Measurements from ENCODE around the gene ESYT1. TPM values are rescaled to one million over a fixed set of nuclear protein-coding genes. Genes with fewer than 3 reads are reported as not detected.

The ESYT1 gene
- total RNA-seq, 2 donors from 2014 or later: 66.8 to 167 TPM

- Histone ChIP-seq H3K4me3 (no peak overlapping the region), H3K9me3 (no peaks in the 10 kb centered on the region), H3K27me3 (replicated peaks; ENCODE audit: insufficient read depth) (no peaks in the 10 kb centered on the region), H3K27ac (no peak overlapping the region), H3K4me1 (replicated peaks) (peaks cover 12% of the 10 kb centered on the region), H3K36me3 (peaks cover 10 to 26% of the 10 kb centered on the region in 2 donors)
- TF ChIP-seq POLR2A (IDR thresholded peaks at IDR 0.05) (no peak), CTCF (IDR thresholded peaks at IDR 0.05) (no peak)
- intact Hi-C loops (cut with DNase I): no loop called here
- DNase-seq (ENCODE audit: low spot score): no peak
- WGBS: 89% methylated on average over 17 of the region's 17 CpGs
Observed at GRCh38 chr12:56164345-56164729, 36.3 kb downstream of the ESYT1 start.

GRCh38 chr12:56165369-56165768 is 37.3 kb downstream of the ESYT1 start:
- Histone ChIP-seq H3K27ac (no peak overlapping the region), H3K27me3 (replicated peaks; ENCODE audit: insufficient read depth) (no peaks in the 10 kb centered on the region), H3K36me3 (peaks cover 15 to 19% of the 10 kb centered on the region in 2 donors), H3K4me3 (no peak overlapping the region), H3K4me1 (replicated peaks) (peaks cover 2% of the 10 kb centered on the region), H3K9me3 (no peaks in the 10 kb centered on the region)
- WGBS: 54% methylated on average over 4 of the region's 4 CpGs
- no peak for DNase-seq (ENCODE audit: low spot score)
- intact Hi-C loops (cut with DNase I): no loop called here
- TF ChIP-seq POLR2A (IDR thresholded peaks at IDR 0.05): no peak
- TF ChIP-seq POLR2AphosphoS5 (IDR thresholded peaks at IDR 0.05): no peak
- TF ChIP-seq CTCF (IDR thresholded peaks at IDR 0.05): no peak

GRCh38 chr12:56169229-56169759 is 41.2 kb downstream of the ESYT1 start:
- Histone ChIP-seq H3K27me3 (replicated peaks; ENCODE audit: insufficient read depth) (no peaks in the 10 kb centered on the region), H3K4me1 (replicated peaks) (no peaks in the 10 kb centered on the region), H3K9me3 (no peaks in the 10 kb centered on the region), H3K27ac (no peak overlapping the region), H3K36me3 (peaks cover 28 to 45% of the 10 kb centered on the region in 2 donors), H3K4me3 (no peak overlapping the region)
- WGBS: 92% methylated on average over 11 of the region's 11 CpGs
- TF ChIP-seq POLR2AphosphoS5 (IDR thresholded peaks at IDR 0.05) (no peak), POLR2A (IDR thresholded peaks at IDR 0.05) (no peak), CTCF (IDR thresholded peaks at IDR 0.05) (no peak)
- intact Hi-C loops (cut with DNase I): no loop called here
- DNase-seq (ENCODE audit: low spot score): no peak

- WGBS: 98% methylated on average over 7 of the region's 7 CpGs
- Histone ChIP-seq H3K36me3 (peaks cover 23 to 35% of the 10 kb centered on the region in 2 donors), H3K27ac (no peak overlapping the region), H3K9me3 (no peaks in the 10 kb centered on the region), H3K4me3 (no peak overlapping the region), H3K4me1 (replicated peaks) (no peaks in the 10 kb centered on the region), H3K27me3 (replicated peaks; ENCODE audit: insufficient read depth) (no peaks in the 10 kb centered on the region)
- TF ChIP-seq CTCF (IDR thresholded peaks at IDR 0.05) (no peak), POLR2A (IDR thresholded peaks at IDR 0.05) (no peak), POLR2AphosphoS5 (IDR thresholded peaks at IDR 0.05) (no peak)
- intact Hi-C loops (cut with DNase I): no loop called here
- no peak for DNase-seq (ENCODE audit: low spot score)
Observed at GRCh38 chr12:56172839-56173238, 44.8 kb downstream of the ESYT1 start.

GRCh38 chr12:56178347-56178746 is 50.3 kb downstream of the ESYT1 start:
- no peaks in the 10 kb centered on the region for H3K9me3 ChIP-seq
- TF ChIP-seq POLR2A (IDR thresholded peaks at IDR 0.05): no peak
- no peak for TF ChIP-seq CTCF (IDR thresholded peaks at IDR 0.05)
- TF ChIP-seq POLR2AphosphoS5 (IDR thresholded peaks at IDR 0.05): no peak
- WGBS: 85% methylated on average over 3 of the region's 3 CpGs
- DNase-seq (ENCODE audit: low spot score): no peak
- no peaks in the 10 kb centered on the region for H3K4me1 ChIP-seq (replicated peaks)
- no peaks in the 10 kb centered on the region for H3K27me3 ChIP-seq (replicated peaks; ENCODE audit: insufficient read depth)
- peaks cover 24 to 34% of the 10 kb centered on the region in 2 donors for H3K36me3 ChIP-seq
- intact Hi-C loops (cut with DNase I): no loop called here
- H3K27ac ChIP-seq: no peak overlapping the region
- H3K4me3 ChIP-seq: no peak overlapping the region
